Peyer's patch (tissue), 4 donors: ENCODE results near the gene ATG9A.

ENCODE experiments used
- CTCF ChIP-seq, 6 experiments: fragments of 450-650 bp in 4 of 6; fragments of 200-600 bp in 2 of 6; sonication (generic) in 1 of 6; IDR thresholded peaks; one replicate each; pipeline ENCODE4 v1.5.1; 2017 to 2019; ENCODE audit warnings: antibody characterized with exemption in 6 of 6, mild to moderate bottlenecking in 3 of 6, moderate library complexity in 1 of 6
- POLR2A ChIP-seq, 2 donors: fragments of 450-650 bp; IDR thresholded peaks; one replicate each; pipeline ENCODE4 v1.5.1; 2017; ENCODE audit warnings: antibody characterized with exemption in 2 of 2, mild to moderate bottlenecking in 2 of 2, moderate library complexity in 2 of 2

- TF ChIP-seq CTCF (IDR thresholded peaks at IDR 0.05) = peak in 2 of 6 experiments; percentile 3 to 28
- TF ChIP-seq POLR2A (IDR thresholded peaks at IDR 0.05) = no peak
Measured at GRCh38 chr2:219252084-219252483, 22.6 kb upstream of the ATG9A start.
